Fibroblast of skin of scalp (primary cell): ENCODE results near the gene SLC22A4.

Experiments
- DNase-seq: peaks from one replicate; pipeline ENCODE4 v3.0.0-alpha.2; 2013

SLC22A4 gene

DNA sequence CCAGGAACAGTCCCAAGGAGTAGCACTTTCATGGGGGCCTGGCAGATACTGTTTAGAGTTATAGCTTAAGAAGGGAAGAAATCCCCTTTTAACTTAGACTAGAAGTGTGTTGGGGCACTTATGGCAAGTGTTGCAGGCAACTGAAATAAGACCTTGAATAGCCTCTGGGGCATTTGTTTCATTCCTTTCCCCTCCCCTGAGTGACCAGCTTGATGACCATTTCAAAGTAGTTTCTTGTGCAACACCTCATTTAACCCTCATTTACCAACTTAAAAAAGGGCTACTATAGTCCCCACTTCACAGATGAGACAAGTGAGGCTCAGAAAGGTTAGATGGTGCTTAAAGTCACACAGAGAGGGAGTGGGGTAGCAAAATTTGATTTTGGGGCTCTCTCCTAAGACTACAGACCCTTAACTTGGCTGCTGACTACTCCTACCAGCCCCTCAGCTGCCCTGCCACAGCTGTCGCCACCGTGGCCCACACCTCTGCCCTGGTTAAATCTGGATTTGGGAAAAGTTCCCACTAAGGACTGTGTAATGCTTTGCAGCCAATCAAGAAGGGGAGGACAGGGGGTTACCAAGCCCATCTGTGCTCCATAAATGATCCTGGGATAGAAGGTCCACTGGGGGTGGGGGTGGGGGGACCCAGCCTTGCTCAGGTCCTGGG is 31.2 kb upstream of the SLC22A4 start:
- no peak for DNase-seq

DNA sequence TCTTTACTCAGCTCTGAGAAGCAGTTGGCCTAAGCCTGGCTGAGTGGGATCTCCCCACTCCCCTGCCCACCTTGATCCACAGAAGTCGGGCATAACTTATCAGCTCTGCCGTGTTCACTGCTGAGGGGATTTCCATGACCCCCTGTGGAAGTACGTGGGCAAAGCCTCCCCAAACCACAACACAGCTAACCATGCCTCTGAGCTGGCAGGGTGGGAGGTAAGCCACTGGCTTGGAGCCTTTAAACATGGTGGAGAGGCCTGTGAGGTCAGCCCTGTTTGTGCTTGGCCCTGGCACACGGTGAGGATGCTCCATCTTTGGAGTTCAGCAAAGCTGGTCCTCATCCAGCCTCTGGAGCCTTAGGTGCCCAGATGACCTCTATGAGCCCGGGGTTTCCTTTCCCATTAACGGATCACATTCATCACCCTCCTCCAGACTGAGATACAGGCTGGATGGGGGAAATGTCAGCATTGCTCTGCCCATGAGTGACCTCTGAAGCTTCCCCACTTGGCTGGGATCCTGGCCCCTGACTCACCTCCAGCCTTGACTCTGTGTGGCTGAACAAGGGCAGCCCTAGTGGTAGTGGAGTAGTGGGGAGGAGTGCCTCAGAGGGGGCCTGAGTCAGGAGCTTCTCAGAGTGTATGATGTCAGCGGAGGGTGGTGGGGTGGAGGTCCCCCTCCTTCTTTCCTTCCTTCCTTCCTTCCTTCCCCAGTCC is 30.5 kb upstream of the SLC22A4 start:
- DNase-seq: peak; percentile 88

DNA sequence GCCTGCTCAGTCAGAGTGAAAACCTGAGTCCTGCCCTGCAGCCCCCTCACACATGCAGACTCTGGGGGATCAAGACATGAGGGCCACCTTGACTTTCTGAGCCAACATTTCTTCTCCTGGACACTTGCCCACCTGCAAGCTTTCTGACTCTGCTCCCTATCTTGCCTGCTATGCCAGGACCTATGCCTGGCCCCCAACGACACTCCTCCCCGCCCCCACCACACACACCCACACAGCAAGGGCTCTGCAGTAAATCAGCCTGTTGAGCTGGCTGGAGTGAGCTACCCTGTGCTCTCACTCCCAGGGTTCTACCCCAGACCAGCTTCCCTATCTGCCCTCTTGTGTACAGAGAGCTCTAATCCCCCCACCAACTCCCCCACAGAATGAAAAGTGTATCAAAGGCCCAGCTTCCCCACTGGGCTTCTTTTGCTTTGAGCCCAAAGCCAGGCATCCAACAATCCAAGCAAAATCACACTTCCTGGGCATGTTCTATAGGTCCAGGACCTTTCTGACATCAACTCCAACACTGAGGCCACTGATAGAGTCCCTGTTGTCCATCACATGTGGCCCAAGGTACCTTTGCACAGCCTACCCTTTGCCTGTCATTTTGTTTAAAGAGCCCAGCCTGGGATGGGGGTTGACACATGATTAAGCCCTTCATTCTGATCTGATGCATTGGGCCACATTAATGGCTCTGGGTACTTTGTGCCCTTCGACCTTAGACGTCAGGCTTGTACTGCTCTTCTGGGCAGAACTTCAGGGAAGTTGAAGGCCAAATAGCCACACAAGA is 29.5 kb upstream of the SLC22A4 start:
- no peak for DNase-seq

GRCh38 chr5:132265336-132266030 is 28.7 kb upstream of the SLC22A4 start:
- peak; percentile 94 for DNase-seq

DNA sequence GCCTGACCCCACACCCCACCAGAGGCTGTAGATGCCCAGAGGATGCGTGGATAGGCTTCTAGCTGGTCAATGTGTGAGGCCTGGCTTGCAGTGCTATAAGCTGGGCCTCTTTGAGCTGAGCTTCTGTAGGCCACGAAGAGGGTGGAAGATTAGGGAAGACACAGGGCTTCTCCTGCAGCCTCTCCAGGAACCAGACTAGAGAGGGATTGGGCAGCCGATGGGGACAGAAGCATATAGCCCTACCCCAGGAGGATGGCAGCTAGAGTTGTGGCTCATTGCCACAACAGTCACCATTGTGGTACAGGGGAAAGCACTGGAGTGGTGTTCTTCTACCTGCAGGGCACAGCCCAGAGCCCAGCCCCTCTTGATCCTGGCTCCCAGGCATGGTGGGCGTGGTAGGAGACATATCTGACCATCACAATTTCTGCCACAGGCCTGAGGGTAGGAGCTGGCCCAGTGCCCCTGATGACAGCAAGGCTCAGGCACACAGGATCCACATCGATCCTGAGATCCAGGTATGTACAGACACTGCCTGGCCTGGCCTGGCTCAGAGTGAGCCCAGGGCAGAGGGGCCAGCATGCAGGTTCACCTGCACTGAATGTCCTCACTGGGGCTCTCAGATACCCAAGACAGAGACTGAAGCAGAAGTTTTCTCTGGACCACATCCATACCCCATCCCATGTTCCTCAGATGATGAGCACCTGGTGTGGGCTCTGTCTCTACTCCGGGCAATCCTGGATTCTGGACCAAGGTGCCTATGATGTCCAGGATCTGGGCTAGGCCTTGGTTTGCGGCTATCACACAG is 28.0 kb upstream of the SLC22A4 start:
- DNase-seq: no peak

- DNase-seq: no peak
These were observed 27.4 kb upstream of the SLC22A4 start for GRCh38 chr5:132266836-132267160.

GRCh38 chr5:132267166-132267739 is 26.9 kb upstream of the SLC22A4 start:
- no peak for DNase-seq

DNA sequence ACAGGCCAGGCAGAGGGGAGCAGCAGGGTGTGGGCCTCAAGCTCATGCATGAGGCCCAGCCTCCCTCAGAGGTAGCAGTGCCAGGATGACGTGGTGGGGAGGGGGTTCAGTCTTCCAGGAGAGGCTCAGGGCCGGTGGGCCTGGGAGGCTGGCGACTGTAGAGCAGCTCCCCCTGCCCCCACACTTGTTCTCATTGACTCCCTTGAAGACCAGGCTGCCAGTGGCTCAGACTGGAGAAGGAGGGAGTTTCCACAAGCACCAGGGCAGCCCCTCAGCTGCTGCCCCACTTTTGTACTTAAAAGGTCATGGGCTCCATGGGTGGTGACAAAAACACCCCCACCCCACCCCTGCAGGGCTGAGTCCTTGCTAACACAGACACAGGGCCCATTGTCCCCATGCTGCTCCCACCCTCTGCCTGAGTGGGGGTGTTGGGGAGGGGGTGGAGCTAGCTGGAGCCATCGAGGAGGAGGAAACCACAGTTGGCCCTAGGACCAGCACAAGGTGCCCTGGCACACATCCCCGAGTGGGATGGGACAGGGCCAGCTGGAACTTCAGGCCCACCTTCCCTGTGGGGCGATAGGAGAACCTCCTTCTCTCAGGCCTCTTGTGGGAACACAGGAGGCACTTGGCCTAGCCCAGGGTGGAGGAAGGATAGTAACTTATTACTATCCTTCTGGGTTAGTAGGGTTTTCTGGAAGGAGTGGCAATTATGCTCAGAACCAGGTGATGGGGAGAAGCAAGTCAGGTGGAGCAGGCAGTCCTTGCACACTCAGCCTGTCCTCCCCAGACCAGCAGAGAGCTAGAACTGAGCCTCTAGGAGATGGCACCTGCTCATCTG is 26.0 kb upstream of the SLC22A4 start:
- DNase-seq: no peak

GRCh38 chr5:132268769-132269551 is 25.2 kb upstream of the SLC22A4 start:
- peak; percentile 84 for DNase-seq

DNA sequence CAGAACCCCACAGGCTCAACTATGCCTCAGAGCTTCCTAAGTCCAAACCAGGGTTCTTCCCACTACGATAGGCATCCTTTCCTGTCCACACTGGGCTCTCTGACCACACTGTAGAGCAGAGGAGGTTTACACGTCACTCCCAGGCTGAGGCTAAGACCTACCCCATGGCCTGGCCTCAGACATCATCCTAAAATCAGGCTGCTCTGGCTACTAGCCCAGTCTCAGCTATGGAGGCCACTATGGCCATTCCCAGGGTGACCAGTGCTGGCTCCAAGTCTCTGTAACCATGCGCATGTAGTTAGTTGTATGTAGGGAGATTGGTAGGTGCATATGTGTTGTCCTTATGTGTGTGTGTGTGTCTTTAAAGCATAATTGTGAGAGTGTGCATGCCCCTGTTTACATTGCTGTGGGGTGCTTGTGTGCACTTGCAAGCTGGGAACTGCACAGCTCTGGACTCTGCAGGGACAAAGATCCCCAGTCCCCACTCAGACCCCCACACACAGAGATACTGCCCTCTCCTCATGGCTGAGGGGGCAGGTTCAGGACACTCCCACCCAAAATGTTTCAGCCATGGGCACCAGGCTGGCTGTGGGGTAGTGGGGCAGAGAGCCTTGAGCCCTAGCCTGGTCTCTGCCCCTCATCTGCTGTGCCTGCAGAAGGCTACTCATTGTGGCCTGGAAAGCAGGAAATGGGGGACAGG is 24.4 kb upstream of the SLC22A4 start:
- DNase-seq: no peak

GRCh38 chr5:132270335-132270665 is 23.9 kb upstream of the SLC22A4 start:
- DNase-seq: no peak

- no peak for DNase-seq
These were observed 23.5 kb upstream of the SLC22A4 start for GRCh38 chr5:132270706-132271105.

DNA sequence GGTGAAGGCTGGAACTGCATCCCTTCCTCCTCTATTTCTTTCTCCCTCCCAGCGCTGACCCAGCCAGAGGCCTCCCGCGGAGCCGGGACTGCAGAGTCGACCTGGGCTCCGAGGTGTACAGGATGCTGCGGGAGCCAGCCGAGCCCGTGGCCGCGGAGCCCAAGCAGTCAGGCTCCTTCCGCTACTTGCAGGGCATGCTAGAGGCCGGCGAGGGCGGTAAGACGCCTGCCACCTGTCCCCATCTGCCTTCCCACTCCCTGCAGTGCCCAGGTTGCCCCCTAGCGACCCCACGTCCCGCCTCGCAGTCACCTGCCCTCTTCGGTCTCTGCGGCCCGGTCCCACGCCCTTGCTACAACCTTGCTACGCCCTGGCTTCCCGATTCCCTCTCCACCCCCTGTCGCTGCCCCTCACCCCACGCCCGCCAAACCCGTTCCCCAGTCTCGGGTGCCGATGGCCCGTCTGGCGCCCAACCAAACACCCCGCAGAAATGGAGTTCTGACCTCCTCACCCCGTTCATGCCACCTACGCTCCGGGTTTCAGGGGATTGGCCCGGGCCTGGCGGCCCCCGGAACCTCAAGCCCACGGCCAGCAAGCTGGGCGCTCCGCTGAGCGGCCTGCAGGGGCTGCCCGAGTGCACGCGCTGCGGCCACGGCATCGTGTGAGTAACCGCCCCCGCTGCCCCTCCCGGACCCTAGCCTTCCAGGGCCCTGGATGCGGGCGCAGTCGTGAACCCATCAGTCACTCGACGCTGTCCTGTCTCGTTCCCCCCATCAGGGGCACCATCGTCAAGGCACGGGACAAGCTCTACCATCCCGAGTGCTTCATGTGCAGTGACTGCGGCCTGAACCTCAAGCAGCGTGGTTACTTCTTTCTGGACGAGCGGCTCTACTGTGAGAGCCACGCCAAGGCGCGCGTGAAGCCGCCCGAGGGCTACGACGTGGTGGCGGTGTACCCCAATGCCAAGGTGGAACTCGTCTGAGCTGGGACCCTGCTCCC is 22.6 kb upstream of the SLC22A4 start:
- no peak for DNase-seq

DNA sequence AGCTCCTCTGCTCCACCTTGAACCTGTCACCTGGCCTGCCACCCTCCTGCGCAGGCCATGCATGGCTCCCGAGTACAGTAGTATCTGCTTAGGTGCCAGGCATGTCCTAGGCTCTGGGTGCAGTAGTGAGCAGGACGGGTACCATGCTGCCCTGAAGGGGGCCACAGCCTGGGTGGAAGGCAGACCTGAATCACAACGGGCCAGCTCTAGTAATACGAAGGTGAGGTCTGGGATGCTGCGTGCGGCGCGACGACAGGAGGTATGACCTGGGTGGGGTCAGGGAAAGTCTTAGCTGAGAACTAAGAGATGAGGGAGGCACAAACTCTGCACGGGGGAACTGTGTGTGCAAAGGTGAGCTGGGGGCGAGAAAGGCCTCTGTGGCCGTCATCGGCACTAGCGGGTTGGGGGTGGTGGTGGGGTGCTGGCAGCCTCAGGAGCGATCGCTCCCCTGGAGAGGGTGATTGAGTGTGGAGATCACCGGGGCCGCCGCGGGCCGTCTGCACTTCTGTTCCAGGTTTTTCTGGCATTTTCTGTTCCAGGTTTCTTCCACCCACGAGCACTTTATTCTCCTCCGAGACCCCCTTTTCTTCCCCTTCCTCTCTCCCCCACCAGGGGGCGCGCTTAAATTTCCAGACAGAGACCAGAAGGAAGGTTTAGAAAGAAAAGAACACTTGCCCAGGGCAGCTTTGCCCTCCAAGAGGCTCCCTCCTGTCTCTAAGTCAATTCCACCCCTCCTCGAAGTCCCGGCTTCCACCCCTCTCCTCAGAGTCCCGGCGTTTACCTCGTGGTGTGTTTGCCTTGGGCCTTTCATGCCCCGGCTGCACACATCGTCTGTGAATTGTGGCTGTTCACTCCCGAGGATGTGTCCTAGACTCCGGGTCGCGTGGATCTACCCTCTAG is 21.6 kb upstream of the SLC22A4 start:
- peak; percentile 62 for DNase-seq

- DNase-seq: no peak
These were observed 20.6 kb upstream of the SLC22A4 start for GRCh38 chr5:132273631-132274030.

DNA sequence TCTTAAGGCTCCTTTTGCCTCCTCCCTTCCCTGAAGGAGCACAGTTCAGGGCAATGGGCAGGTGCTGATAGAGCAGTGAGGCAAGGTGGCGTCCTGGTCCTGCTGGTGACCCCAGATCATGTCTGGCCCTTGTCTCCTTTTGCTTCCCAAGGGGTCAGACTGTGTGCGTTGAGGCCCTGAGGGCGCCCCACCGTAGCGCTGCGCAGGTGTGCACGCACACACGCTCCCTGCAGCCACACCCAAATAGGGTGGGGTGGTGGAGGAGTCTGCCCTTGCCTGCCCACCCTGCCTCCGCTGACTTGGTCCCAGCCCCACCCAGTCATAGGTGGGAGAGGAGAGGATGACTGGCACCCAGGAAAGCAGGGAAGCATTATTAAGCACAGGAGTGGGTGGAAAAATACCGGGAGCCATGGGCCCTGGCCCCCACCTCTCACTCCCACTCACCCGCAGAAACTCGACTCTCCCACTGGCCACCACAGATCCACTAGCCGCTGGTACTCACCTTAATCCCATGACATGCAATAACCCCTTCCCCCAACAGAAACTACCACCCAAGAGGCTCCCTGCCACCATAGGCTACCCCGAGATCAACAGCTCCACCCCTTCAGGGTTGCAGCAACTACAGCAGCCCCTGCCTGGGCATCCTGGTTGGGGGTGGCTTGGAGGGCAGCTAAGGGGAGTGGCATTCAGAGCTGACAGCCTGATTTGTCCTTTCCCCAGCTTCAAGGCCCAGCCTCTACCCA is 20.0 kb upstream of the SLC22A4 start:
- no peak for DNase-seq
